PC-3 (cell line): ENCODE measurements around the gene CDKL5. TPM values are rescaled to one million over a fixed set of nuclear protein-coding genes. Genes with fewer than 3 reads are reported as not detected.

Experiments
- ATAC-seq: fragments of 200-7000 bp; cut with Tn5 transposase; 2 replicates; pipeline ENCODE4 v1.9.1; 2020; ENCODE audit warnings: mild to moderate bottlenecking, moderate library complexity
- BruUV-seq: library from RNA; stranded (reverse); fragments of 400-500 nt; replicated peaks from 2 replicates; lab custom pipeline; 2021; lab: Mats Ljungman, UMichigan
- CTCF ChIA-PET: fragments of 300-600 bp; sonication (Branson Sonifier 250); formaldehyde crosslinking; loops from one replicate; lab custom pipeline; 2022; ENCODE audit warnings: antibody characterized with exemption; lab: Charles Lee
- POLR2A ChIA-PET: fragments of 300-600 bp; sonication (Branson Sonifier 250); formaldehyde crosslinking; loops from one replicate; lab custom pipeline; 2022; ENCODE audit warnings: antibody characterized with exemption; ENCODE audit not compliant: unreplicated experiment; lab: Charles Lee
- DNase-seq: peaks from one replicate; pipeline ENCODE4 v3.0.0-alpha.2; 2015
- H2AFZ ChIP-seq: fragments of 300-600 bp; sonication (generic); 2 replicates; pipeline ENCODE4 v1.6.0; 2016; ENCODE audit warnings: antibody characterized with exemption, low read length
- H3F3A ChIP-seq: fragments of 300-600 bp; sonication (generic); one replicate; pipeline ENCODE4 v1.6.0; 2017; ENCODE audit warnings: antibody characterized with exemption, low read length, control low read depth, mild to moderate bottlenecking; ENCODE audit not compliant: unreplicated experiment
- H3K27ac ChIP-seq: fragments of 300-600 bp; sonication (generic); 2 replicates; pipeline ENCODE4 v1.5.1; 2016; ENCODE audit warnings: mild to moderate bottlenecking, low read length
- H3K27me3 ChIP-seq: fragments of 300-600 bp; sonication (generic); 2 replicates; pipeline ENCODE4 v1.6.1; 2016; ENCODE audit warnings: low read length, mixed read lengths
- H3K36me3 ChIP-seq: fragments of 300-600 bp; sonication (generic); 2 replicates; pipeline ENCODE4 v1.6.1; 2016; ENCODE audit warnings: low read depth, mixed run types, low read length, mixed read lengths
- H3K4me1 ChIP-seq: fragments of 300-600 bp; sonication (generic); 2 replicates; pipeline ENCODE4 v1.5.1; 2016; ENCODE audit warnings: low read length; ENCODE audit not compliant: insufficient read depth
- H3K4me2 ChIP-seq: fragments of 300-600 bp; sonication (generic); 2 replicates; pipeline ENCODE4 v1.6.0; 2016; ENCODE audit warnings: low read length
- H3K4me3 ChIP-seq: fragments of 300-600 bp; sonication (generic); 2 replicates; pipeline ENCODE4 v1.5.1; 2016; ENCODE audit warnings: mild to moderate bottlenecking, low read length, mixed read lengths
- H3K79me2 ChIP-seq: fragments of 300-600 bp; sonication (generic); 2 replicates; pipeline ENCODE4 v1.6.1; 2017; ENCODE audit warnings: low read length, mixed read lengths
- H3K9ac ChIP-seq: fragments of 300-600 bp; sonication (generic); 2 replicates; pipeline ENCODE4 v1.6.0; 2016; ENCODE audit warnings: mild to moderate bottlenecking, low read length
- H3K9me2 ChIP-seq: fragments of 300-600 bp; sonication (generic); replicated peaks from 2 replicates; pipeline ENCODE4 v1.6.1; 2016; ENCODE audit warnings: mixed run types, low read length, mixed read lengths
- H3K9me3 ChIP-seq: fragments of 300-600 bp; sonication (generic); 2 replicates; pipeline ENCODE4 v1.6.1; 2016; ENCODE audit warnings: low read length, mixed read lengths
- H4K20me1 ChIP-seq: fragments of 300-600 bp; sonication (generic); 2 replicates; pipeline ENCODE4 v1.6.1; 2016; ENCODE audit warnings: low read length, mixed read lengths
- CTCF ChIP-seq: fragments of 300-600 bp; sonication (generic); conservative IDR thresholded peaks from 2 replicates; pipeline ENCODE4 v1.5.1; 2017; ENCODE audit warnings: antibody characterized with exemption, low read depth, mild to moderate bottlenecking, low read length
- EZH2 ChIP-seq: fragments of 300-600 bp; sonication (generic); IDR thresholded peaks from one replicate; pipeline ENCODE4 v1.6.1; 2017; ENCODE audit warnings: antibody characterized with exemption, mild to moderate bottlenecking, low read length; ENCODE audit not compliant: unreplicated experiment
- EZH2phosphoT487 ChIP-seq: fragments of 300-600 bp; sonication (generic); IDR thresholded peaks from 2 replicates; pipeline ENCODE4 v1.6.1; 2018; ENCODE audit warnings: mild to moderate bottlenecking, antibody characterized with exemption, low read length, borderline replicate concordance
- intact Hi-C: fragments of 100-400 bp; cut with micrococcal nuclease; formaldehyde crosslinking; loops from 2 replicates; pipeline ENCODE4 v1.9.0; 2023
- total RNA-seq: library from RNA; depleted of rRNA; stranded (reverse); fragments of >200 nt; gene quantifications from 2 replicates; pipeline ENCODE4 v1.2.3, GENCODE V29; 2014

The CDKL5 gene
- total RNA-seq, 1 experiment from 2014 or later = 2.9 TPM

DNA sequence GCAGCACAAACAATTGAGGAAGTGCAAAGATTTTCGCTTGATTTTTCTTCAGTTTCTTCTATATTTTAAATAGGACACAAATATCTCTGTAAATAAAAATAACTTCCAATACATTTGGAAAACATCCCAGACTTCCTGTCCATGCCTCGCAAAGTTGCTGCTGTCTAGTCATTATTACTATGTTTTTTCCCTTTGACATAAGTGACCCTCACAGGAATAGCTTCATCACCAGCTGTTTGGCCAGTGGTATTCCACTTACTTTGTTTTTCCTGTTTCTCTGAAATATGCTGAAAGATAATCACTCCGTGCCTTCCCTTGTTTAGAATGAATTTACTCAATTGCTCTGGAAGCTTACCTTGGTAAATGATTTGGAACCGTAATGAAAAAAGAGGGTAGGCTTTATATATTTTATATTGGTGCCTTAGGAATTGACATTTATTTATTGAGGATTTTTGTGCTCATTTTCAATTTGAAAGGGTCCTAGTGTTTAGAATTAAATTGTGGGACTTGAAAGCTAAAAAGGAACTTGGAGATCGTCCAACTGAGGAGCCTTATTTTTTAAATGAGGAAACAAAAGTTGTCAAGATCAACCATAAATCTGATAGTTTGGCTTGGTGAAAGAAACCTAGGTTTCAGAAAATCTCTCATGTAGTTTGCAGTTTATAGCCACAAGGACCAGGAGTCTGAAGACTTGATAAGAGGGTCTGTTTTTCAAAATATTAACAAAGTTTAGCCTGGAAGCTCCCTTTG, 65.6 kb downstream of the CDKL5 start:
- Histone ChIP-seq H3K79me2 (no peaks in the 10 kb centered on the region), H3K27me3 (no peaks in the 10 kb centered on the region), H2AFZ (no peak overlapping the region), H4K20me1 (no peaks in the 10 kb centered on the region), H3K4me3 (no peak overlapping the region), H3K36me3 (no peaks in the 10 kb centered on the region), H3F3A (no peaks in the 10 kb centered on the region), H3K27ac (no peak overlapping the region), H3K9ac (no peak overlapping the region), H3K4me2 (no peak overlapping the region), H3K9me2 (no peaks in the 10 kb centered on the region), H3K9me3 (no peaks in the 10 kb centered on the region), H3K4me1 (peaks cover 4% of the 10 kb centered on the region; the same call in 1 of the 2 replicates)
- POLR2A ChIA-PET = no interaction called here
- BruUV-seq = no TSS peak
- CTCF ChIA-PET = no interaction called here
- TF ChIP-seq EZH2phosphoT487 (no peak), CTCF (no peak), EZH2 (no peak)
- intact Hi-C loops = no loop called here
- DNase-seq (no peak), ATAC-seq (no peak)

- no peaks in the 10 kb centered on the region for H3K36me3 ChIP-seq
- no TSS peak for BruUV-seq
- H3F3A ChIP-seq = no peaks in the 10 kb centered on the region
- POLR2A ChIA-PET = no interaction called here
- H3K9ac ChIP-seq = no peak overlapping the region
- H3K4me3 ChIP-seq = no peak overlapping the region
- no peaks in the 10 kb centered on the region for H3K27me3 ChIP-seq
- intact Hi-C loops = no loop called here
- DNase-seq (no peak), ATAC-seq (no peak)
- no peak for TF ChIP-seq CTCF
- CTCF ChIA-PET = no interaction called here
- H2AFZ ChIP-seq = no peak overlapping the region
- no peak overlapping the region for H3K27ac ChIP-seq
- H3K4me2 ChIP-seq = no peak overlapping the region
- H3K9me2 ChIP-seq = no peaks in the 10 kb centered on the region
- H3K4me1 ChIP-seq = peaks cover 4% of the 10 kb centered on the region; the same call in 1 of the 2 replicates
- no peaks in the 10 kb centered on the region for H4K20me1 ChIP-seq
- no peaks in the 10 kb centered on the region for H3K9me3 ChIP-seq
- H3K79me2 ChIP-seq = no peaks in the 10 kb centered on the region
These were observed 66.4 kb downstream of the CDKL5 start for GRCh38 chrX:18491587-18492340.

DNA sequence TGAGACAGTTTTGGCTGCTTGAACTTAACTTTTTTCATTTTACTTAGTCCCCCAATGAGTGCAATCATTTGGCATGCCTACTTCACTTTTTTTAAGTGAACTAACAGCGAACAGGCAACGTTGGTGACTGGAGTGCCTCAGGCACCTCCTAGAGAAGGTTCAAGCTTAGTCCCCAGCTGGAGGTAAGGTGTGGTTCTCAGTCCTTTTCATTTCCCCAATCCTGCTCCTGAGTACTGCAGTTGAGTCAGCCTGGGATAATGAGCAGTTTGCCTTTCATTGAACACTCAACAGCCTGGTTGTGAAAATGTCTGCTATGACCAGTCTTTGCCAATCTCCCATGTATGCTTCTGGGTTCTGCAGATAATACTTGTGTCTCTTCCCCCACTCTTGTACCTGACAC, 109.5 kb downstream of the CDKL5 start:
- ATAC-seq (no peak), DNase-seq (no peak)
- H3F3A ChIP-seq = no peaks in the 10 kb centered on the region
- TF ChIP-seq EZH2phosphoT487 (no peak), CTCF (no peak), EZH2 (no peak)
- intact Hi-C loops = no loop called here
- CTCF ChIA-PET = no interaction called here
- no peak overlapping the region for H3K4me2 ChIP-seq
- no peak overlapping the region for H3K4me3 ChIP-seq
- H4K20me1 ChIP-seq = no peaks in the 10 kb centered on the region
- no peak overlapping the region for H2AFZ ChIP-seq
- BruUV-seq = no TSS peak
- H3K79me2 ChIP-seq = no peaks in the 10 kb centered on the region
- no peak overlapping the region for H3K27ac ChIP-seq
- no peak overlapping the region for H3K9ac ChIP-seq
- no peaks in the 10 kb centered on the region for H3K9me2 ChIP-seq
- H3K4me1 ChIP-seq = no peaks in the 10 kb centered on the region
- H3K27me3 ChIP-seq = no peaks in the 10 kb centered on the region
- H3K9me3 ChIP-seq = no peaks in the 10 kb centered on the region
- H3K36me3 ChIP-seq = no peaks in the 10 kb centered on the region
- POLR2A ChIA-PET = no interaction called here
